GM10266 (cell line): ENCODE measurements around the gene DIPK1A.

Source experiments
- DNase-seq: peaks from one replicate; pipeline ENCODE4 v3.0.0; 2012; ENCODE audit errors: extremely low spot score
- CTCF ChIP-seq: IDR thresholded peaks from 2 replicates; pipeline ENCODE4 v1.5.1; 2012; ENCODE audit warnings: mild to moderate bottlenecking, low read depth; ENCODE audit not compliant: control insufficient read depth, insufficient read depth; ENCODE audit errors: missing control alignments

The DIPK1A gene

GRCh38 chr1:93001893-93002292, 40.6 kb upstream of the DIPK1A start:
- no peak for DNase-seq
- TF ChIP-seq CTCF: no peak

GRCh38 chr1:93000751-93001175, 39.5 kb upstream of the DIPK1A start:
- DNase-seq: no peak
- no peak for TF ChIP-seq CTCF

- no peak for DNase-seq
- no peak for TF ChIP-seq CTCF
Observed at GRCh38 chr1:93000291-93000690, 39.0 kb upstream of the DIPK1A start.

GRCh38 chr1:92998821-92999220, 37.6 kb upstream of the DIPK1A start:
- no peak for DNase-seq
- no peak for TF ChIP-seq CTCF

- no peak for TF ChIP-seq CTCF
- DNase-seq: no peak
Observed at GRCh38 chr1:92995441-92996430, 34.5 kb upstream of the DIPK1A start.

GRCh38 chr1:92994105-92994712, 32.9 kb upstream of the DIPK1A start:
- peak; percentile 72 for TF ChIP-seq CTCF
- DNase-seq: peak; percentile 56

- DNase-seq: no peak
- TF ChIP-seq CTCF: no peak
Observed at GRCh38 chr1:92993581-92993980, 32.3 kb upstream of the DIPK1A start.
